EL (cell line): Measurements from ENCODE around the gene TTC12.

Source experiments
- DNase-seq: peaks from one replicate; pipeline ENCODE4 v3.0.0-alpha.2; 2016

TTC12 gene

DNA sequence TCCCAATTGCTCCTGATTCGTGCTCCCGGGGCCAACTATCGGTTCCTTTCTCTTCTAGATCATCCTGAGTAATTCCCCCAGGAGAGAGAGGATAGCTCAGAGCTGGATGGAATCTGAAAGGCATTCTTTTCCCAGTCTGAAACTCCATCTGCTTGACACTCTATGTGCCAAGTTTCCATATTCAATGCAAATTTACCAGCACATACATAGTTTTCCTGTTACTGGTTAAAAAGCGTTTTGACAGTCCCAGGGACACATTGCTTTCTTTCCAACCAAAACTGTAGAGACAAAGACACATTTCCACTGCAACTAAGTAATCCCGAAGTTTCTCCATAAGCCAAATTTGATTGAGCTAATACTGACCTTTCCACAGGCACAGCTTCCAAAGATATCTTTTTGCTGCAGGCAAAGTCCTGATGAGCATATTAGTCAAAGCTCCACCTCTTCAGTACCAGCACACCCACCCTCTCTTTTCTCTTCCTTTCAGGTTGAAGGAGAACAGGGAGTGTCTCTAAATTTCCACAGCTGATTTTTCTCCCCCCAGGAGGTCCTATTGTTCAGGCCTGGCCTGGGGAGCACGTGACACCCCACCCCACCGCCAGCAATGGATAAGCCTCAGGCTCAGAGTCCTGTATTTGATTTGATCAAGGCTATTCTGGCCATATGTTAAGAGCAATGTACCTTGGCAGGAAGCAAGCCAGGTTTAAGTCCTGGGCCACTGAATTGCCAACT lies 63.5 kb downstream of the TTC12 start:
- DNase-seq, result no peak

DNA sequence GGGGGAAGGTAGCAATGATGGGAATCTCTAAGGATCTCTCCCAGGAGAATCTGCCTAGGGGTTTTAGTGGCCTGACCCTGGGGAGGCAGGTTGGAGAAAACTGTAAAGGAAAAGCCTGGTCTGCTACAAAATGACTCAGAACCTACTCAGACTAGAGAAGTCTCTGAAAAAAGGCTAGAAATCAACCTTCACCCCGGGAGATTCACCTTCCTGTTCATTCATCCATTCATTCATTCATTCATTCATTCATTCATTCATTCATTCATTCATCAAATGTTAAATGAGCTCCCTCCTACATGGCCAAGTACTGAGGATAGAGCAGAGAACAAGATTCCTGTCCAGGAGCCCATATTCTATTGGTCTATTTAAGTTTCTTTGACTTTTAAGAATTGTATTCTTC lies 64.3 kb downstream of the TTC12 start:
- no peak for DNase-seq

DNA sequence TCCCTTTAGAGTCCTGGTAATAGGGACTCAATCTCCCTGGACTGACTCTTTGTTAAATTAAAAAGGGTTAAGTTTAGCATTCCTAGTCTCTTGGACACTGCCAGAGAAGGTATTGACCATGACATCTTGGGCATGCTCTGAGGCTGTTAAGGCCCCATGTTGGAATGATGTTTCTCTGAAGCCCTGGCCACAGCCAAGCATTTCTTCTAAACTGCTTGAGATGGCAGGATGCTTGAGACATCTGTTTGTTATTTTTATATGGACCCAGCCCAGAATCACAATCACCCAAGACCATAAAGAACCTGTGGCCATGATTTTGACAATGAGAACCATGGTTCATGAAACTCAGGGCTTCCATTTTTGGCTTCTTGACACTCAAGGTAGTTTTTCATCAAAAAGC lies 67.7 kb downstream of the TTC12 start:
- DNase-seq, result no peak

DNA sequence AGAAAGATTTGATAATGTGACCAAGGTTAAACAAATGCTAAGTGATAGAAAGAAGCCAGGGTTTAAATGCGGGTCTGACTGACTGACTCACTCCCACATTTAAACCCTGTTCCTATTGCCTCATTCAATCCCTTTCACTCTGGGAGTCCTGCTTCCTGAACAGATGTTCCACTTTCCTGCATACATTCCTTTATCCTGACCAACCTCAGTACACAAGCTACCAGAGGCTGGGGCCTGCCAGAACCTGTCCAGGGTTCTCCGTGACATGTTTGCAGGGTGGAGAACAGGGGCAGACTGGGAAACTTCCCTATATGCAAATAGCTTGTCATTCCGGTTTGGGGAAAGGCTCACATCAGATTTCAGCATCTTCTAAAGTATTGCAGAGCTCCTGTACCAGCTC lies 70.2 kb downstream of the TTC12 start:
- peak; percentile 86 for DNase-seq

DNA sequence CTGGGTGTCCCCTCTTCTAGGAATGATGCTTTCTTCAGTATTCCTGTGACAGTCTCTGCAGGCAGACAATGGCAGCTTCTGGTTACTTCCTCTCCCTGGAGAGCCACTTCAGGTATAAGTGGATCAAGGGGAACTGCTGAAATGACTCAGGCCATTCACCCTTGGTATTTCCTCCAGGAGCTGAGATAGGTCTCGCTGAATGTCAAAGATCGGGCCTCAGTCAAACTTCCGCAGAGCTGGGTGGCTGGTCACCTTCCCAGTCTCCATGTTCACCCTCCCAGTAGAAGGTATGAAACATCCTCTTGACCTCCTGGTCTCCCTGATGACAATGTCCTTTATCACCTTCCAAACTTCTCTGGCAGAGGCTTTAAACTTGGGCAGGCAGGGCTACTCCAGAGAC lies 71.4 kb downstream of the TTC12 start:
- DNase-seq, result no peak

DNA sequence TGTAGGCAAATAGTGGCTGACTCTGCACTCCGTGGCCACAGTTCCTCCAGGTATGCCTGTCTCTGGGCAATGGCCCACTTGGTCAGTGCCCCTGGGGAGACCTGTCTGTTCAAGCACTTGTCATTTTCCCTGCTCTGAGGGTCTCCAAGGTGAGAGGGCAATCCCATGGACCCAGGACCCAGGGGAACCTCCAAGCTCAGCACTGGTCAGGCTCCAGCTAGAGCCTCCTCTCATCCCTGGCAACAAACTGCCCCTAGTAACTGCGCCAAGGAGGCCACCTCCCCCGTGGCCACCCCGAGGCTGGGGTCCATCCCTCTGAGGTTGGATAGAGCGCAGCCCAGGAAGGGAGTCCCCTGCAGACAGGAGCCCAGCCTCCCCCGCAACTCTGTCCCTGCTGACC lies 72.5 kb downstream of the TTC12 start:
- DNase-seq, result no peak

DNA sequence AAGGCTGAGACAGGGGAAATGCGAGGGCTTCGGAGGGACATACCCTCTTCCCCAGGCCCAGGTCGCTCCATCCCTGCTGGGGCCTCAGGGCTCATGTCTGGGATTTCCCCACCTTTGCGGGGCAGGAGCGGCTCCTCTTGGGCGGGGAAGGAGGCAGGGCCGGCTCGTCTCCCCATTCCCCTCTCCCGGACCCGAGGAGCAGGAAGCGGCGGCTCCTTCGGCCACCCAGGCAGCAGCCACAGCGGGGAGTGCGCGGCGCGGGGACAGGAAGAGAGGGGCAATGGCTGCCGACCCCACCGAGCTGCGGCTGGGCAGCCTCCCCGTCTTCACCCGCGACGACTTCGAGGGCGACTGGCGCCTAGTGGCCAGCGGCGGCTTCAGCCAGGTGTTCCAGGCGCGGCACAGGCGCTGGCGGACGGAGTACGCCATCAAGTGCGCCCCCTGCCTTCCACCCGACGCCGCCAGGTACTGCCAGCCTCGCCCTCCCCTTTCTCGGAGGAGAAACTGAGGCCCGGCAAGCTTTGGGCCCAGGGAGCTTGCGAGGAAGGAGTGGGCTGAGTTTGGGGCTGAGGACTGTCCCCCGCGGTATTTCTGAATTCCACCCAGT lies 73.3 kb downstream of the TTC12 start, which contains the start of gene ANKK1:
Gene ANKK1, plus strand, starts transcription at position 175 of the 607 bp plus-strand sequence. Its CDS starts 106 bp downstream, at position 281.
- no peak for DNase-seq

DNA sequence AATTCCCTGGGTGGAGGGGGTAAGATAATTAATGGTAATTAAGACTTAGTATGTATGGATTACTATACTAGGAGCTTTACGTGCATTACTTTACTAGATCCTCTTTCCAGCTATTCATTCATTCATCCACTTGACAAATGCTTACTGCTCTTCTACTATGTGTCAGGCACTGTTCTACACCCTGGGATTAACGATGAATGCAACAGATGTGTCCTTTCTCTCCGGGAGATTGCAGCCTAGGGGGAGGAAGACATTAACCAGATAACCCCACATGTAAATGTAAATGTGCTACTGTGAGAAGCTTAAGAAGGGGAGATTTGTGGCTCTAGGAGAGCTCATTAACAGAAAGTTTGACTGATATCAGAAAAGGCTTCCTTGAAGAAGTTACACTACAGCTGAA lies 74.9 kb downstream of the TTC12 start:
- no peak for DNase-seq

DNA sequence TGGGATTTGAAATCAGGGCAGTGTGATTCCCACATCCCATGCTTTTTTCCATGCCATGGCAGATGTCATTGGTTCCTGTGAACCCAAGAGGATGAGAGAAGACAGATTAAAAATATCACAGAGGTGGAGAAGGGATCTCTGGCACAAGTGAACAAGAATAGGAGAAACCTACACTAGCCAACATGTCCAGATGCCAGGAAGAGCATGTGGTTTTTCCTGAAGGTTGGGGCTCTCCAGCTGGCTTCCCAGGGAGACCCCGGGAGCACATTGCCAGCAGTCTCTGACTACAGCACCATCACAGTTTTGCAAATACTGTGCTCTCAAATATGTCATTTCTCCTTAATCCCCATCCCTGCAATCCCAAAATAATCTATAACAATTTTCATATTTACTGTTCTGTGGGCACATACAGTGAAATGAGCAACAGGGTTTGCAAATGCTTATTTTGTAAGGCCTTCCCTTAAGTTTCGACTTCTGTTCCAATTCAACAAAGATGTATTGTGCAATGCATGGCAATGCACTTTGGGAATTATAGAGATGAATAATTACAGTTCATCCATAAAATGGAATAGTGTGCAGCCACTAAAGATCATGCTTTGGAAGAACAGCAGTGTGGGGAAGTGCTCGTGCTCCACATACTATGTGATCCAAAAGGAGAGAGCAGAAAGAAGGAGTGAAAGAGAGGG lies 78.0 kb downstream of the TTC12 start:
- no peak for DNase-seq

DNA sequence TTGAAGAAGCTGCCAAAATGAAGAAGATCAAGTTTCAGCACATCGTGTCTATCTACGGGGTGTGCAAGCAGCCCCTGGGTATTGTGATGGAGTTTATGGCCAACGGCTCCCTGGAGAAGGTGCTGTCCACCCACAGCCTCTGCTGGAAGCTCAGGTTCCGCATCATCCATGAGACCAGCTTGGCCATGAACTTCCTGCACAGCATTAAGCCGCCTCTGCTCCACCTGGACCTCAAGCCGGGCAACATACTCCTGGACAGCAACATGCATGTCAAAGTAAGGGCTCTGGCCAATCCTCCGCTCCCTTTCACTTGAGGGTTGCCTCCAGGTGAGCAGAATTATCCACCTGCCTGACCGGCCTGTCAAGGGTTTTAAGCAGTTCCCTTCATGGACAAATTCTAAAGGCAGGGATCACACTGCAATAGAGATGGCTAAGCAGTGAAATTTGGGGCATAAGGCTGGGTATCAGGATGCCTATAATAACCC lies 79.2 kb downstream of the TTC12 start:
- DNase-seq, result no peak

DNA sequence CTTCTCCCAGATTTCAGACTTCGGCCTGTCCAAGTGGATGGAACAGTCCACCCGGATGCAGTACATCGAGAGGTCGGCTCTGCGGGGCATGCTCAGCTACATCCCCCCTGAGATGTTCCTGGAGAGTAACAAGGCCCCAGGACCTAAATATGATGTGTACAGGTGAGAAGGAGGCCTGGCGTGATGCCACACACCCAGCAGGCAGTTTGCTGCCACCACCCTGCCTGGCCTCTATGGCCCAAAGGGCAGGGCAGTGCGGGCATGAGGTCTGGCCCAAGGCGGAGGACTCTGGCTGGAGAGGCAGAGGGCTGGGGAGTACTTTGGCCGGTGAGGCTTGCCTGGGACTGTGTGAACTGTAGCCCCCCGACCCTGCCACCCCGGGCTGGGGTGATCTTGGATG lies 80.5 kb downstream of the TTC12 start:
- no peak for DNase-seq

DNA sequence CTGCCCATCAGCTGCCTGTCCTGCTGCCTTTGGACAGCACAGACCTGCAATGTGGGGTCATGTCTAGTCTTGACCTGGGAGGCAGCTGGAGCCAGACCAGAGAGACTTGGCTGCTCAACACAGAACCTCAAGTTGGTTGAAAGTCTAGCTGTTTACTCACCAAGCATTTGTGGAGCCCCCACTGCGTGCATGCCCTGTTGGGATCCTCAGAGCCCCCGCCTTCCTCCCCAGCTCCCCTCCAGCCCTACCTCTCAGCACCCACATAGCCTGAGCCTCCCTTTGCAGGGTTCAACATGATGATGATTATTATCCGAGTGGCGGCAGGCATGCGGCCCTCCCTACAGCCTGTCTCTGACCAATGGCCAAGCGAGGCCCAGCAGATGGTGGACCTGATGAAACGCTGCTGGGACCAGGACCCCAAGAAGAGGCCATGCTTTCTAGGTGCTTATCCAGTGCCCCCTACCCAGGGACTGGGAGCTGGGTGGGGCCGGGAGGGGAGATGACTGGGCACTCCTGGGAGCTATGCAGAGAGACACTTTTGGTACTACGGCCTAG lies 81.5 kb downstream of the TTC12 start:
- DNase-seq, result no peak

DNA sequence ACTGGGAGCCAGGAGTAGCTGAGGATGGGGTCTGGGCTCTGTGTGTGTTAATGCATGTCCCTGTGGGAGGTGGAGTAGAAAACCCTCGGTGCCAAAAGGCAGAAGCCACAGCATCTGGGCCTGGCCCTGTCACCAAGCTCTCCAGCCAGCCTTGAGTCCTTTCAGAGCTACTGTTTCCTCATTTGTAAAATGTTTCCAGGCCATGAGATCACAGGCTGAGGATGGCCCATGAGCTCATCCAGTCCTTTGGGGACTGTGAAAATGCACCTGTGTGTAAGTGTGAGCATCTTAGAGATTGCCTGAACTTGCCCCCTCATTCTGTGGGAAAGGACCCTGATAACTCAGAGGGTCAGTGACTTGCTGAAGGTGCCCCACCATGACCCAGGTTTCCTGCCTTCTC lies 82.3 kb downstream of the TTC12 start:
- no peak for DNase-seq

DNA sequence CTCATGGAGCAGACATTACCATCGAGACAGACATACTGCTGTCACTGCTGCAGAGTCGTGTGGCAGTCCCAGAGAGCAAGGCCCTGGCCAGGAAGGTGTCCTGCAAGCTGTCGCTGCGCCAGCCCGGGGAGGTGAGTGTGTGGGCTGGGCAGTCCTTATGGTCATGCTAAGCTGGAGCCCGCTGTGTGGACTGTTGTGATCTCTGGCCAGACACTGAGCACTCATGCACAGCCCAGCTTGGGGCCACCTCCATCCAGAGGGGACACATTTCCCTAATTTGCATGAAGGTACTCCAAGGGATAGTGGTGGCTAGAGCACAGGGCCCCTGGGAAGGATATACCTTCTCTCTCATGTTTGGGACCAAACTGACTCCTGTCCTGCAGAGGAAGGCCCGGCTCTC lies 82.8 kb downstream of the TTC12 start:
- DNase-seq, result no peak

DNA sequence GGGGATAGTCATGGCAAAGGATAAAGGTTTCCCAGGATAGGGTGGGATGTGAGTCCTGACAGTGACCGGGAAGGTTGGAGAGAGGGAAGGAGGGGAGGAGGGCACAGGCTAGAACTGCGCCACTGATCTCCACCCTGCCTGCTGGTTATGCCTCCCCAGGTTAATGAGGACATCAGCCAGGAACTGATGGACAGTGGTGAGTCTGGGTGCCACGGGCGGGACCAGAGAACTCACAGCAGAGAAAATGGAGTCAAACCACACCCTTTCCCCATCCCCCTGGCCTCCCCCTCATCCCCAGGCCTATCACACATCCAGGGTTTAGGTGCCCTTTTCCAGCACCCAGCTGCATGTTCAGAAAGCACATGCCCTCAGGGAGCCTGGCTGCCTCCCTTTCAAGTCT lies 83.4 kb downstream of the TTC12 start:
- DNase-seq, result no peak

DNA sequence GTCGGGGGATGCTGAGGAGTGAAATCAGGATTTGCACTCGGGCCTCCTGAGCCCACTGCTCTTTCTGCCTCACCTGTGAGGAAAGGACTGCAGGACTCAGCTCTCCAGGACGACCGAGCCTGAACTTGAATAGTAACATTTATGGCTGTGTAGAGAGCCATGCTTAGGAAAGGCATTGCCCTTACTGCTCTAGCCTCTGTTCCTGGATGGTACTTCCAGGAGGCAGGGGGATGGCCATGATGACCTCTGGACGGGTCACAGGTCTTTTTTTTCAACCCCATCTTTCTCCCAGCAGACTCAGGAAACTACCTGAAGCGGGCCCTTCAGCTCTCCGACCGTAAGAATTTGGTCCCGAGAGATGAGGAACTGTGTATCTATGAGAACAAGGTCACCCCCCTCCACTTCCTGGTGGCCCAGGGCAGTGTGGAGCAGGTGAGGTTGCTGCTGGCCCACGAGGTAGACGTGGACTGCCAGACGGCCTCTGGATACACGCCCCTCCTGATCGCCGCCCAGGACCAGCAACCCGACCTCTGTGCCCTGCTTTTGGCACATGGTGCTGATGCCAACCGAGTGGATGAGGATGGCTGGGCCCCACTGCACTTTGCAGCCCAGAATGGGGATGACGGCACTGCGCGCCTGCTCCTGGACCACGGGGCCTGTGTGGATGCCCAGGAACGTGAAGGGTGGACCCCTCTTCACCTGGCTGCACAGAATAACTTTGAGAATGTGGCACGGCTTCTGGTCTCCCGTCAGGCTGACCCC lies 84.5 kb downstream of the TTC12 start:
- DNase-seq, result no peak

DNA sequence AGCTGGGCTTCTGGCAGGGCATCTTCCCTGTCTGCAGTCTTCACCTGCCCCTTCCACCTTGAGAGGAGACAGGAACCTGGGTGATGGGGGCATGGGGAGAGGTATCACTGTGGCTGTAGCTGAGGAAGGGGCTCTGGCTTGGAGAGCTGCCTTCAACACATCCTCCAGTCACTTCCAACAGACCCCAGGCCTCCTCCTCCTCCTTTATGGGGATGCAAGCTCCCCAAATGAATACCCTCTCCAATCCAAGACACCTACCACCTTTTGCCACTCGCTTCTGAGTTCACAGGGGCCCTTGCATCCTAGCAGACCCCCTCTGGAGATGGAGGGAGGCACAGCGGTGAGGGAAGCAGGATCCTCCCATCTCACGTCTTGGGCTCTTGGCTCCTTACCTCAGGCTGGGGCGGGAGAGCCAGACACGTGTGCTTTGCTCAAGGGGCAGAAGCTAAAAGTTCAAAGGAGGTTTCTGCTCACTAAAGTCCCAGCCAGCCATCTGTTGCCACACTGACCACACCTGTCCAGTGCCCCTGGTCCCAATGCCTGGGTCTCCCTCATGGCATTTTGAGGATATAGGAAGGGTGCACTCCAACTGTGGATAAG lies 86.3 kb downstream of the TTC12 start:
- DNase-seq, result no peak

DNA sequence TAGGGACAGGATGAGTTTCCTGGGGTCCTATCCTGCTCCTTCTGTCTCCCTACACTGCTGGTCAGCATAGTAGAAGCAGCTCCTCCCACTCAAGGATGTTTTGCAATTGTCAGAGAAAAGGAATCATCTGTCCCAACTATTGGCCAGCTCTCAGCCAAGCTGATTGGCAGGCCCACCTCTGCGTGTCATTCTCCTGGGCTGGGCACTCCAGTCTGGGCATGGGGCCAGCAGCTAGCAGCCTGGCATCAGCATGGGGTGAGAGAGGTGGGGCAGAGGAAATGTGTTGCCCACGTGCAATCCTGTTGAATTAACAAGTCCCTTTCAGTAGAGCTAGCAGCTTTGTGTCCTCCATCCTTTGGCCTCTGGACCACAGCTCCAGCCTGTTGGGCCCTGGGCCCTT lies 87.3 kb downstream of the TTC12 start:
- peak; percentile 28 for DNase-seq

DNA sequence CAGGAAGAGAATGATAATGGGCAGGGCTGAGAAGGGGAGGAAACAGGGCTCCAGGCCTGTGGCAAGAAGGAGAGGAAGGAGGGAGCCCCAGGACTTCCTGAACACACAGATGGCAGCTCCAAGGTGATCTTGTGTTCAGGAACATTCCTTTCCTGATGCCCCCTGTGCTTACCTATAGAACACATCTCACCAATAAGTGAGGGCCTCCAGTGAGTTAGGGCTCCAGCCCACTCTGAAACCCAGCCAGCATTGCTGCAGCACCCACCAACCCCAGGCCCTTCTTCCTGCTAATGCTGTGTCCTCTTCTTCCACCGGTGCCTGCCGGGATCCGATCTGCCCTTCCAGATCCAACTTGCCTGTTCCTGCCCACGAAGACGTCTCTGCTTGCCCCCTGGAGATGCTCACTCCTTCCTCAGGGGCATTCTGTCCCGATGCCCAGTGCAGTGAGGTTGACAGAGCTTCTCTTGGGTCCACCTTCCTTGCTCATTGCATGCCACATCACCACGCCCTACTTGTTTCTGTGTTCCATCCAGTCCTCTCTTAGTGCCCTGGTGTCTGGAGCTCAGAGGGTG lies 90.6 kb downstream of the TTC12 start:
- no peak for DNase-seq

DNA sequence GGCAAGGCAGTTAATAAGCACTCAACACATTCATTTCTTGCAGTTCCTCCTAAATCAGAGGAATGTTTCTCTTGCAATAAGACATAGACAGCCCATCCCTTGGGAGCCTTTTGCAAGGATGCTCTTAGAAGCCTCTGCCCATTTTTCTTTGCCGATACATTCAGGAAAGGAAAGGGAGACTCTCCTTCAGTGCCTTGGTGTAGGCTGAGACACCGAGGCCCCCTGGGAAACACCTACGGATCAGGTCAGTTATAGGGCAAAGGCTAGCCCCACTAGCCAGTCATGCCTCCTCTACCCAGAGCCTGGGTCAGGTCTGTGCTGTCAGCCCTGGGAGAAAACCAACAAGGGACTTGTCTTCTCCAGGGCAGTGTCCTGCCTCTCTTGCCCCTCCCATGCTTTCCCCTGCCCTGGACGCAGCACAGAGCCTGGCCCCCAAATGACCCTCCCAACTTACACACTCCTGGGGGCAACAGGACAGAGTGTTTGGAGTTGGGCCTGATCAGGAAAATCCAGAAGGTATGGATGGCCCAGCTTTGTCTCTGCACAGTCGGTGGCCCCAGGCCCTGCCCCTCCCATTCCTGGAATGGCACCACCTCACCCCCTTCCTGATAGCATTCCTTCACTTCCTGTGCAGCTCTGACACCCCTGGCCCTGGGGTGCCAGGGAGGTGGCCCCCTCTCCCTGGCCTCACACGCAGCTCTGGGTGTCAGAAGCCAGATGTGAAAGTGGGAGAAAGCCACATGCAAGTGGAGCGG lies 91.5 kb downstream of the TTC12 start:
- DNase-seq, result no peak

DNA sequence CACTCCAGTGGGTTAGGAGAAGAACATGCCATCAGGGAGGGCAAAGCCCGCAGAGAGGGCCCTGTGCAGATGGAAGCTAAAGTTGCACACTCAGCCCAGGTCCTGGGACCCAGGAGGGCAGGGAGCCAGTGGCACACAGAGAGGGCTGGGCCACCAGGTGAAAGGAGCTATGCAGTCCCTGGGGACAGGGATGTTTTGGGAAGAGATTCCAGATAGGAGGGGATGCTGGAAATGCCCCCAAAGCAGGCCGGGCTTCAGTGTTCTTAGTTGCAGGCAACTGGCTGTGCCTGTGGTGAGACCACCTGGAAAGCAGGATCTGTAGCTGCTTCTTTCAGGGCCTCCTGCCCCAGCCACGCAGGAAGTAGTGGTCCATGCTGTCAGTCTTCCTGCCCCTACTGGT lies 92.8 kb downstream of the TTC12 start:
- no peak for DNase-seq
